T-helper 9 cell (primary cell): ENCODE measurements around the gene GALNT10.

ENCODE experiments used
- DNase-seq: peaks from one replicate; pipeline ENCODE4 v3.0.0-alpha.2; 2020

Gene GALNT10

DNA sequence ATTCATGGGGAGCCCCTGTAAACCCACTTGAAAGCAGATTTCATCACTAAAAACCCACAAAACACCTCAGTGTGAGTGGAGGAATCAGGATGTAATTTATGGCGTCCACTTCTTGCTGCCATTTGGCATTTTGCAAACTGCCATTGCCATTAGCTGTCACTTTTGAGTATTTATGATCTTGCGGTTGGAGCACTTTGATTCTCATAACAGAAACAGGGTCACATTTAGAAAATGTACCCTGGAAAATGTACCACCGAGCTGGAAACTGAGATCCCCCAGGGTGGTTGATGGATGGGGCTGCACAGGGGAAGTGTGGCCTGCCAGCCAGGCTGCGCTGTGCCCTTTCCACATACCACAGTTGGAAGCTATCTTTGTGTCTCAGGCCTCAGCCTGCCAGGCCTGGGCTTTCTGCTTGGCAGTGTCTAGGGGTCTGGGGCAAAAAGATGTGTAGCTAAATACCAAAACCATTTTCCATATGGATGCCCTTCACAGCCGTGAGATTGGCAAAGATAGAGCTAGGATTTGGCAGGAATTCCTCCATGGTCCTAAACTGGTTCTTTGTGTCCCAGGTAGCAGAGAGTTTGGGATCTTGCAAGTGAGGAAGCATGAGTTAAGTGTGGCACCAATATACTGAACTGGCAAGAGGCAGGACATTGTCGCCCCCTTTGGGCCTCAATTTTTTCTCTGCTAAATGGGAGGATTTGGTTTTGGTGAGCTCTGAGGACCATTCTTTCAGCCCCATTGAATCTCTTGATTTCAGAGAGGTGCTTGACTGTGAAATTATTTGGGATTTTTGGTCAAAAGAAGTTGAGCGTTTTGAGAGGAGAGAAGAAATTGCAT, 46.2 kb downstream of the GALNT10 start:
- no peak for DNase-seq

DNA sequence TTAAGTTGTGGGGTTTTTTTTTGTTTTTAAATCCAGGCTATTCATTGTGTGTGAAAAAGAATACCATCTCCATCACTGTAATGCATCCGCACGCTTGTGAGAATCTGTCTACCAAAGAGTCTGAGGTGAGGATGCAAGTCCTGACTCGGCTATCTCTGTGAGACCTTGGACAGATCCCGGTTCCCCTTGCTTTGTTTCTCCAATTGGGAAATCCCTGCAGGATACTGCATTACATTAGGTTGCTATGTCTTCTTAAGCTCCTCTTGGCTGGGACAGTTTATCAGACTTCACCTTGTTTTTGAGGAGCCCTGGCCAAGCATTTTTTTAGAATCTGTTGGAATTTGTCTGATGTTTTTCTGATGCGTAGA, 46.8 kb downstream of the GALNT10 start:
- no peak for DNase-seq

DNA sequence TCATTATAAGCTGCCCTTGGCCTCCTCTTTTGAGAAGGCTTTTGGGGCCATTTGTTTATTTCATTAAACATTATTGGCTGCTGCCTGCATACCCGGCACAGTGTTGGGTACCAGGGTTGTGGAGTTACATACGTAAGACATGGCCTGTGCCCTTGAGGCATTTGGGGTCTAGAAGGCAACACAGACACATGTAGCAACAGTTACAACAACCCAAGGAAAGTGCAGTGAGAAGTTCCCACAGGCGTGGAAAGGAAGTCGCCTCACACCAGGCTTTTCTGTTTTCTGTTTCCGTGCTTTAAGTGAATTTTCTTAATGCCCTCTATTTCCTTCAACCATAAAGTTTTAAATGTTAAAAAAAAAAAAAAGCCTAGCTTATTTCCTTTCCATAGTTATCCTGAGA, 47.4 kb downstream of the GALNT10 start:
- no peak for DNase-seq

DNA sequence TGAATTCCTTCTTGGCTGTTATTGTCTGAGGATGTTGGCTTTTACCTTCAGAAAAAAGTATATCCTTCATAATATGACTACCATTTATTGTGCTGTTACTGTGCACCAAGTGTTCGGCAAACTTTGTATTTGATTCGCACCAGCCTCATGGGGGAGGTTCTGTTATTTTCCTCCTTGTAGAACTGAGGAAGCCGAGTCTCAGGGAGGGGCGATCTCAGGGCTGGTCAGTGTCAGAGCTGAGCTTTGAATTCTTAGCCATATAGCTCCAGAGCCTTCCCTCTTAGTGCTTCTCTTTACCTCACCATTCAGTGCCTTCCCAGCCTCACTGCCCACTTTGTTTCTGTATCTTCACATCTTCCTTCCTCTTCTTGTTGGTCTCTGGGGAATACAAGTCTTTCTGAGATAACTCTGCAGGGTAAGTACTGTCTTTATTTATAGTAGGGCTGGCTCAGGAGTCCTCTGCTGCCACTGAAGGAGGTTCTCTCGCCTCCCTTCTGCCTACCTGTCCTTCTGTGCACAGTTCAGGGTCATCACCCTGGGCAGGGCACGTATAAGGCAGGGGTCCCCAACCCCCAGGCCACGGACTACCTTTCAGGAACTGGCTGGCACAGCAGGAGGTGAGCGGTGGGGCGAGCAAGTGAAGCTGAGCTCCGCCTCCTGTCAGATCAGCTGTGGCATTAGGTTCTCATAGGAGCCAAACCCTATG, 48.4 kb downstream of the GALNT10 start:
- DNase-seq = no peak

DNA sequence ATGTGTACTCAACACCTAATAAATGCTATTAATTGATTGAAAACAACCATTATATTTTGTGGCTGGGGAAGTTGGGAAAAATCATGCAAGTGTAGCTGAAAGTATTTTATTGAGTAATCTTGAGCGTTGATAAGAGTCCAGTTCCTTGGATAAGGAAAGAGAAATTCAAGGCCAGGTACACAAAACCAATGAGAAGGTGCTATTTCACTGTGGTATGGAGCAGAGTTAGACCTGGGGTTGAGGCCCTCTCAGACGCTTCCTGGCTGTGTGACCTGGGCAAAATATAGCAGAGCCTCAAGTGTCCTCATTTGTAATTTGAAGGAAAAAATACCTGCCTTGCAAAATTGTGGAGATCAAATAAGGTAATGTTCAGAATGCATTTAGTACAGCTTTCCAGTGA, 50.1 kb downstream of the GALNT10 start:
- DNase-seq = no peak

DNA sequence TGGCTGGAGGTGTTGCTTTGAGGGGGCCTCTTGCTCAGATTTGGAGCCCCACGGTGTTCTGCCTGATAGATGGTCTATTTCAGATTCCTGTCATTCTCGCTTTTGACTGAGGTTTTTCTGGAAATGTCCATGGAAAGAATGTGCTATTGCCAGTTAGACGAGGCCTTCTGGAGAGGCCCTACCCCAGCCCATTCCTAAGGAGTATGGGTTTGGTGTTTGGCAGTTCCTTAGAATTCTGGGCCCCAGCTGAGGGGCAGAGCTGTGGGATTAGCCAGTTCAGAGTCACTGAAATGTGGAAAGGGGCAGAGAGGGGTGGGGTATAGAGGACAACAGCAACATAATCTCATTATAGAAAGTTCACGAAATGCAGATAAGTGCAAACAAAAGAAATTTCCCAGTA, 50.5 kb downstream of the GALNT10 start:
- DNase-seq = no peak

DNA sequence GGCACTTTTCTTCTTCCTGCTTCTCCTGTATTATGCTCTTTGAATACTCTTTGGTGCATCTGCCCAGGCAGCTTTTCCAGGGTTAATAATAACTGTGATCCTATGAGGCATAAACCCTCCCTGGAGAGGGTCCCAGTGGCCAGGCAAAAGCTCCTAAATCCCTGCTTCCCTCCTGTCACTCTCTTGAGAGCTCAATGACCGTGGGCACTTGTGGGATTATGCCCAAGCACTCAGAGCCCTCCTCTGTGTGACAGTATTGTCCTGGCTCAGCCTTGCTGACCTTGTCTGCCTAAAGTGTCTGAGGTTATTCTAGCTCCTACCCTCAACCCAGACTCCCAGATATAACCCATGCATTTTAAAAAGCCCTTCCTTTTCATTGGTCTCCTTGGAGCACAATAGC, 51.9 kb downstream of the GALNT10 start:
- no peak for DNase-seq

DNA sequence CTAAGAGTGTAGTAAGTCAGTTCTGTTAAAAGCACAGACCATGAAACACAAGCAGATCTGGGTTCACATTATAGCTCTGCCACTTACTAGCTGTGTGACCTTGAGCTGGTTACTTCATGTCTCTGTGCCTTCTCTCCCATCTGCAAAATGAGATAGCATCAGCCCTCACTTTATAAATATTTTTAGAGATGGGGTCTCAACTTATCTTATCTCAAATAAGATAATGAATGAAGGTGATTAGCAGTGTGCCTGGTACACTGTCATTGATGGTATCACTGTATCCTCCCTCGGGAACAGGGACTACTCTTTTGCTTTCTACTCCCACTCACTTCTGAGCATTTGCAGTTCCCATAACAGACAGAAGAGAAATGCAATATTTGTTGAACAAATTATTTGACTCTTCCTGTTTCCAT, 52.4 kb downstream of the GALNT10 start:
- DNase-seq = no peak

DNA sequence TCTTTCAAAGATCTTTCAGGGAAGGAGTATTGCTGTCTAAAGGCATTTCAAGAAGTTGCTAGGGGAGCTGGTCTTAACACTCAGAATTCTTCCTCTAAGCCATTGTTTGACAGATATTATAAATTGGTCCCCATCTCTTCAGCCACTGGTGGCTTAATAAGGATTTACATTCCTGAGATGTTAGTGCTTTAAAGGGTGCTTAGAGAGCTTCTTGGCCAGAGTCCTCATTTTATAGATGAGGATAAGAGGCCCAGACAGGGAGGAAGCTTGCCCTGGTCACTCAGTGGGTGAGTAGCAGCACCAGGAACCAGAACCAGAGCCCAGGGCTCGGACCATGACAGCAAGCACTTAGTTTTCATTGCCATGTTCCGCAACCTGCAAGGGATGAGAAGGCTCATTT, 53.2 kb downstream of the GALNT10 start:
- DNase-seq = no peak

DNA sequence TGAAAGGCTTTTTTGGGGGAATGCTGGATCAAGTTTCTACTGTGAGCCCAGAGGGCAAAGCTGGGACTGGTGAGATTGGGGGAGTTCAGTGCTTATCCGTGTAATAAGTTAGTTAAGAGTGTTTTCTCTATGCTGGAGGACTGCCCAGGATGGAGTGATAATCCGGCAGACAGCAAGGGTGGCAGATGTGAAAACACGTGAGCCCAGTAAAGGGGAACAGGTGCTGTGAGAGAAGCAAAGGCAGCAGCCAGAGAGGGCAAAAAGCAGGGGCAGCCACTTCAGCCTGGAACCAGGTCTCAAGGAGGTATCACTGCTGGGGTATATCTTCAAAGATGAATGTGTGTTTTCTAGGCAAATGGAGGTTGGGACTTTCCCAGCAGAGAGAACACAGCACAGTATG, 53.9 kb downstream of the GALNT10 start:
- no peak for DNase-seq

DNA sequence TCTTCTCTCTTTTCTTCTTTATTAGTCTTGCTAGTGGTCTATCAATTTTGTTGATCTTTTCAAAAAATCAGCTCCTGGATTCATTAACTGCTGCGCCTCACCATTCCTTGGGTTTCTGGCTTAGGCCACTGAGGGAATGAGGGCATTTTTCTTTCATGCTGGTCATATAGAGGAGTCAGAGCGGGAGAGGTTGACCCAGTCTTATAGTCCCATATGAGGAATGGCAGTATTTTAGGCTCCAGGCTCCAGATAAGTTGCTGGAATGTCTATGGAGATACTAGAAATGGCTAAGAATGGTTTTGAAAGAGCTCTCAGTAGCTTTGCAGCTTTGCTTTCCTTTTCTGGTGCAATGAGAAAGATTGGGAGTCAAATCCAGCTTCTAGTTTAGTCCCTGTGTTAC, 58.2 kb downstream of the GALNT10 start:
- no peak for DNase-seq

DNA sequence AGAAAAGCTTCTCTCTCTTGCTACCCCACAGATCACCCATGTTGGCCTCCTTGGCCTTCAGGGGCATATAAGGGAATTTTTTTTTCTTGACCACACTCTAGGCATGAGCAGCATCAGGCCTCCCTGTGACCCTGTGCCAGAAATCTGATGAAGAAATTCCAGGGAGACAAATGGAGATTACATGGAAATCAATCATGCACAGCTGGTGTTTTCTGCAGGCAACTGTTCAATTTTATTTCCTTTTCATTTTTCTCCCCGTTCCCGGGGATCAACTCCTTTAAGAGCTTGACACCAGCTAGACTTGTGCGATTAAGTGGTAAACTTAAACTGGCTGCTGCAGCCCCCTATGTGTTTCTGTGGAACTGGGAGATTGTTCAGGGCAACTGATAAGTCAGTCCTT, 59.3 kb downstream of the GALNT10 start:
- DNase-seq = no peak

DNA sequence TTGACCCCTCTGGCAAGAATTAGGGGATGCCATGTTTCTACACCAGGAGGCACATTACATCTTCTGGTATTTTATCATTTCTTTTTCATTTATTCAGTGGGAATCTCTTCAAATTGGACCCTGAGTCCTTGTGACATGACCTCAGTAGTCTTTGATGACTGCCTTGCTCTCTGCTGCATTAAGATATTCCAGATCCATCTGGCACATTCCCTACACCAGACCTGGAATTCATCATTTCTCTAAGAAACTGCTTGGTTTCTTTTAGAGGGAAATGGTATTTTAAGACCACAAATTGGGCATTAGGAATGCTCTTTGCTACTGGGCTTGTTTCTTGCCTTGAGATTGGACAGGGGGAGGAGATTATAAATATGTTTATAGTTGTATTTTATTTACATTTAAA, 61.0 kb downstream of the GALNT10 start:
- no peak for DNase-seq

DNA sequence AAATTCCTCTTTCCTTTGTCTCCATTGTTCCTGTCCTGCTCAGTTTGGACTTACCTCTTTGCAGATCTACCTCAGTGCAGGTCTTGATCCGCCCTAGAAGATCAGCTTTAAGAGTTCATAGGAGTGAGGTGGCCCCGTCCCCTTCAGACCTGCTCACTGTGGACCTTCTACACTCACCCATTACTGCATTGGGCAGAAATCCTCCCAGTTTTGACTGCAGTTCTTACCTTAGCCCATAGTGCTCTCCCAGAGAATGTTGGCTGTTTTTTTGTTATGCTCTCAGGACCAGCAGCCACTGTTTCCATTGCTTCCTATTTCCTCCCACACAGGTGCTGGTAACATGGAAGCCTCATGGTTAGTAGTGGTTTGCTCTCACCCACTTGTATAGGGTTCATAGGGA, 63.3 kb downstream of the GALNT10 start:
- no peak for DNase-seq

DNA sequence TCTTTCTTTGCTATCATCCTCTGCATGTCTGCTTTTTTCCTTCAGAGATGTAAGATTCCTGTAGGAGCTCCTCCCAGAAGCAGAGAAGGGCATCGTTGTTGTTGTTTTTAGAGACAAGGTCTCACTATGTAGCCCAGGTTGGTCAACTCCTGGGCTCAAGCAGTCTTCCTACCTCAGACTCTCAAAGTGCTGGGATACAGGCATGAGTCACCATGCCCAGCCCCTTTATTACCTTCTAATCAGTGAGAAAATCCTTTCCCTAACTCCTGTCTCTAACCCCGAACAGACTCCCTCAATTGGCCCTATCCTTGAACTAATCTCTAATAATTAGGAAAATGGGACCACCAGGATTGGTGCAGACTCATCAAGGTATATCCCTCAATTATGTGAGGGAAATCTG, 64.4 kb downstream of the GALNT10 start:
- no peak for DNase-seq

DNA sequence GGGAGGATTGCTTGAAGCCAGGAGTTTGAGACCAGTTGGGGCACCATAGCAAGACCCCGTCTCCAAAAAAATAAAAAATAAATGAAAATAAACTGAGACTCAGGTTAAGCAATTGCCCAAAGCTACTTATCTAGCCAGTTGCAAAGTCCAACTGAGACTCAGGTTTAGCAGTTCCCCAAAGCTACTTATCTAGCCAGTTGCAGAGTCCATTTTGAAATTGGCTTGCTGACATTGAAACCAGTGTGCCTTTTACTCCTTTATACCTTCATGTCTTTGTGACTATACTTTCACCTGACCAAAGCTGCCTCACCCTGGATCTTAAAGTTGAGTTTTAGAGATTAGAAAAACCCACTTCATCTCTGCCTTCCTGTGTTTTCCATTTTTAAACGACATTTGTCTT, 66.5 kb downstream of the GALNT10 start:
- no peak for DNase-seq

DNA sequence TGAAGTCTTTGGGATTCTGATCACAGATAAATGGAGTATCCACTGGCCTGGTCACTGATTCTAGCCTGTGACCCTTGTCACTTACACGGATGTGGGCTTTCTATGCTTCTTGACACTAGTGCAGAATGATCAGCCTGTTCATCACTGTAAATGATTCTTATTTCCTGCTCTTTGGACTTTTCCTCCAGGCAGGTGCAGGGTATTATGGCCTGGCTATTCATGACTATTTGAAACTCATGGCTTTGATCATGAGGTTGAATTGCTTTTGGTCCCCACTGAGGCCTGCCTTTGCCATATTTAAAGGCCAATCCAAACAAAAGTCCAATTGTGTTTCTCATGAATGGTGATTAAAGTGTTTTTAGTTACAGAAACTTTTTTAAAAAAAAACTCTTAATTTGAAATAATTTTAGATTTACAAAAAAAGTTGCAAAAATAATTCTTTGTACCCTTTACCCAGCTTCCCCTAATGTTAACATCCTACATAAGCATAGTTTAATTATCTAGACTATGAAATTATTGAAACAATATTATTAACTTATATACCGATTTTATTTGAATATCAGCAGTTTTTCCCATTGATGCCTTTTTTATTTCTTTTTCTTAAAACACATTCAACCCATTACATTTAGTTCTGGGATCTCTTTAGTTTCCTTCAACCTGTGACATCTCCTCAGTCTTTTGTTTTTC, 68.1 kb downstream of the GALNT10 start:
- DNase-seq = no peak

DNA sequence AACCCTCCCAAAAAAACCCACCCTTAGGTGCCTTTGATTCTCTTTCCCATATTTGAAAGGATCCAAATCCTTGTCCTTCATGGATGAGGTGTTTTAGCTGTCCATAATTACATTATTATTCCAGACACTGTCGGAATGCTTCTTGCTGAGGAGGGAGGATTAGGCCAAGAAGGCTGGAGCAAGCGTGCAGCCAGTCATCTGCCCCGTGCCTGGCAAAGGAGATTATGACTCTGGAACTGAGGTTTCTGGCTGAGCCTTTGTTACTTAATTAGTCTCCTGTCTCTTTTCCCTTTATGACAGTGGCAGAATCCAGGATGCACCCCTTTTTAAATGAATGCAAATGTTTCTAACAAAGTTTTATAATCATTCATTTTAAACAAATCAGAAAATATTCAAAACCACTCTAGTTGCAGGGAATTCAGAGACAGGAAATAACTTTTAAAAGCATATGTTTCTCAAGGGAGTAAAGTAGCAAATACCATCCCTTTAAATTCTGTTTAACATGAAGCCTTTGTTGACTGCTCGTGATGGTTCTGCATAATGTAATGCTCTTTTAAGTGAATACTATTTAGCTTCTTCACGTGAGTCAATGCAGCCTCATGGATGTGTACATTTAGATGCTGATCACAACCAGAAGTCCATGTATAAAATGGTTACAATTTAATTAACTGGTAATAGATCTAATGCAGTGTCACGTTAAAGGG, 69.8 kb downstream of the GALNT10 start:
- no peak for DNase-seq

DNA sequence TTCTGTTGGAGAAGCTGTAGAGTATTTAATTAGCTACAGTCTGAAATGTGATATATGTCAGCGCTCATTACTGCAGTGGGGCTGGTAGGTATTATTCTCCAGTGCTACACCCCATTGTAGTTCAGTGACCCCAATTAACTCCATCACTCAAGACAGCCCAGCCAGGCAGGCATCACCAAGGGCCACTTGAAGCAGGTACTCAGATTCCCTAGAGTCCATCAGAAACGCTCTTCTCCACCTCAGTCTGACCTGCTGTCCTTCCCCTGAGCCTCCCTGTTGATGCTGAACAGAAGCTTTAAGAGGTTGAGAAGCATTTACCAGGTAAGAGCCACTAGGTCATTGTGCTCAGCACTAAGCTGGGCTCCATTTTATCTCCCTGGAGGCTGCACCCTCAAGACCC, 71.8 kb downstream of the GALNT10 start:
- no peak for DNase-seq

DNA sequence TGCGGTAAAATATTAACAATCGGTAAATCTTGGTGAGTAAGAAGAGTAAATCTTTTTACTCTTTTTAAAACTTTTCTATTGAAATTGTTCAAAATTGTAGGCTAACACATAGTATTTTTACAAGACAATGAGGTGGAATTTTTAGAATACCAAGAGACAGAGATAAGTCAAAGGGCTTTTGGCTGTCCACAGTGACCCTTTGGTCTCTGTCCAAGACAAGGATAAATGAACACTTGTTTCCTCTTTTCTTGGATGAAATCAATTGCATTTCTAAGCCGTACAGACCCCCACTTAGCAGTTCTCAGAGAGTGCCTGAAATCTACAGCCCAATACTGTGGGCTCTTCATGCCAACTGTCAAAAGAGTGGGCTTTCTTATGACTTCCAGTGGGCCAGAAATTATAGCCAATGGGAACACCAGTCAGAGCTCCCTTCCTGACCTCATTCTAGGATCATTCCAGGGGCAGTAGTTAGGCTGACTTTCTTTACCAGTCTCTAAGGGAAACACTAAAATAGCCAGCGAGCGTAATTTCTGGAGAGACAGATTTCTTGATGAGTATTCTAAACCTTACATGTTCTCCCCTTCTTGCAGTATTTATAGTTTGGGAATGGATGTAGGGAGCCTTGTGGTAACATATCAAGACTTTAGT, 74.1 kb downstream of the GALNT10 start:
- no peak for DNase-seq

DNA sequence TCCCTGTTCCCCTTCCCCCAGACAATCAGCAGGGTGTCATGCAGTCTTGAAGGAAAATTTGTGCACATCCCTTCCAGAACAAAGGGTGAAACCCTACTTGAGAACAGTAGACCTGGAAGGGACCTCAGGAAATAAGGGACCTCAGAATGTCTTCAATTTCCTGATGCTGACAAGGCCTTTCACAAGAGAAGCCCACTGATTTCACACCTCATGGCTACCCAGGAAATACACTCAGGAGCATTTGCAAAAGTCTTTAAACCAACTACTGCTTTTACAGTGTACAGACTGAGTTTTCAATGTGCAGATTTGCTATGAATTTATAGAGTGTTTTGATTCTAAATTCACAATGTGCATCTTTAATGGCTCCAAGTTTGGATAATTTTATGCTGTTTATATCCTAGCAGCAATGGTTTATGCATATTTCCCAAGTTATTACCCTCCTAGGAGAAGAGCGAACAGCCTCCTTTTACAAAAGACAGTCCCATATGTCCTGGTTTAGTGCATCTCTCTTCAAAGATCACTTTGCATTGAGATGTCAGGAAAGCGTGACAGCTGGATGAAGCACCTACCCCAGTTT, 74.8 kb downstream of the GALNT10 start:
- DNase-seq = no peak

DNA sequence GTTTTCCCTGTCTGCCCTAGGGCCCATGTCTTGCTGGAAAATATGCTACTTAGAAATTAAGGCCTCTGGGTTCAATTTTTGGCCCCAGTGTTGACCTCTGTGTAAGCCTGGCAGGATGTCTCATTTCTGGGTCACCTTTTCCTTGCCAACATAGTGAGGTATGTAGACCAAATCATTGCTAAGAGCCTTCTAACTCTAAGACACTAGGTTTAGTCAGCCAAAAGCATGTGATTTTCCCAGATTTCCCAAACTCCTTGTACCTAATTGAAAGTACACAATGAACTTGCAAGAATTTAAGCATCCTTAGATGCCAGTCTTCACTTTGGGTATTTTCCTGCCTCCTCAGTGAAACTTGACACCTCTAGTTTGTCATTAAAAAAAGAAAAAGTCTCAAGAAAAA, 77.0 kb downstream of the GALNT10 start:
- DNase-seq = no peak
